ENCODE measurements around the gene HDAC4.
A peak's percentile ranks its signal among the peaks of the same experiment; 100 is the strongest.

Gene HDAC4

DNA sequence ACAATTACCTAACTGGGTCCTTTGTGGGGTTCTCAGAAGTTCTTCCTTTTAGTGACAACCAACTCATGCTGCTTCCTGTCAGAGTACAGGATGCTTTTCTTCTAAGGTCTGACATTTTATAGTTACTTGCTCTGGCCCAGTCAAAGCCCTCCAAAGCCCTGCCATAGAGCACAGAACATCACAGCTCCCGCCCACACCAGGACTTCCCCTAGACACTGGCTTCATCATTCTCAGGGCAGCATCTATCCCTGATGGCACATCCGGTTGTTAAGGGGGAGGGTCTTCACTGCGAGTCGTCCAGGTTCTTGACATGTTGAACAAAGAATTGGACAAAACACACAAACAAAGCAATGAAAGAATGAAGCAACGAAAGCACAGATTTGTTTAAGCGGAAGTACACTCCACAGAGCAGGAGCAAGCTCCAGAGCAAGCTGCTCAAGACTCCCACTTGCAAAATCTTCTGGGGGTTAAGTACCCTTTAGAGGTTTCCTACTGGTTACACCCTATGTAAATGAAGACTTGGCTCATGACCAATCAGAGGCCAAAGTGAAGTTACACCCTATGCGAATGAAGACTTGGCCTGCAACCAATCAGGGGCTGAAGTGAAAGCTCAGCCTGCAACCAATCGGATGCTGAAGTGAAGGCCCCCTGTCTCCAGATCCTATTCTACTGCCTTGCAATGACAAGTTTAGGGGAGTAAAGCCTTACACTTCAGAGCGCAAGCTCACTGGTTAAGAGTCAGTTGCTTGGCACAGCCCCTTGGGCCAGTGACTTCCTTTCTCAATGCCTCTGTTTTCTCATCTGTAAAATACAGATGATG is 79.0 kb downstream of the HDAC4 start:
- TF ChIP-seq, protein P1, sequence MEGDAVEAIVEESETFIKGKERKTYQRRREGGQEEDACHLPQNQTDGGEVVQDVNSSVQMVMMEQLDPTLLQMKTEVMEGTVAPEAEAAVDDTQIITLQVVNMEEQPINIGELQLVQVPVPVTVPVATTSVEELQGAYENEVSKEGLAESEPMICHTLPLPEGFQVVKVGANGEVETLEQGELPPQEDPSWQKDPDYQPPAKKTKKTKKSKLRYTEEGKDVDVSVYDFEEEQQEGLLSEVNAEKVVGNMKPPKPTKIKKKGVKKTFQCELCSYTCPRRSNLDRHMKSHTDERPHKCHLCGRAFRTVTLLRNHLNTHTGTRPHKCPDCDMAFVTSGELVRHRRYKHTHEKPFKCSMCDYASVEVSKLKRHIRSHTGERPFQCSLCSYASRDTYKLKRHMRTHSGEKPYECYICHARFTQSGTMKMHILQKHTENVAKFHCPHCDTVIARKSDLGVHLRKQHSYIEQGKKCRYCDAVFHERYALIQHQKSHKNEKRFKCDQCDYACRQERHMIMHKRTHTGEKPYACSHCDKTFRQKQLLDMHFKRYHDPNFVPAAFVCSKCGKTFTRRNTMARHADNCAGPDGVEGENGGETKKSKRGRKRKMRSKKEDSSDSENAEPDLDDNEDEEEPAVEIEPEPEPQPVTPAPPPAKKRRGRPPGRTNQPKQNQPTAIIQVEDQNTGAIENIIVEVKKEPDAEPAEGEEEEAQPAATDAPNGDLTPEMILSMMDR (IDR thresholded peaks at IDR 0.05; ENCODE audit: insufficient read depth, low read depth, low read length, missing control alignments) = no peak
- no peak overlapping the region for H3K4me3 ChIP-seq (ENCODE audit: low read depth, low read length)
- no peak for DNase-seq (ENCODE audit: low read depth)

DNA sequence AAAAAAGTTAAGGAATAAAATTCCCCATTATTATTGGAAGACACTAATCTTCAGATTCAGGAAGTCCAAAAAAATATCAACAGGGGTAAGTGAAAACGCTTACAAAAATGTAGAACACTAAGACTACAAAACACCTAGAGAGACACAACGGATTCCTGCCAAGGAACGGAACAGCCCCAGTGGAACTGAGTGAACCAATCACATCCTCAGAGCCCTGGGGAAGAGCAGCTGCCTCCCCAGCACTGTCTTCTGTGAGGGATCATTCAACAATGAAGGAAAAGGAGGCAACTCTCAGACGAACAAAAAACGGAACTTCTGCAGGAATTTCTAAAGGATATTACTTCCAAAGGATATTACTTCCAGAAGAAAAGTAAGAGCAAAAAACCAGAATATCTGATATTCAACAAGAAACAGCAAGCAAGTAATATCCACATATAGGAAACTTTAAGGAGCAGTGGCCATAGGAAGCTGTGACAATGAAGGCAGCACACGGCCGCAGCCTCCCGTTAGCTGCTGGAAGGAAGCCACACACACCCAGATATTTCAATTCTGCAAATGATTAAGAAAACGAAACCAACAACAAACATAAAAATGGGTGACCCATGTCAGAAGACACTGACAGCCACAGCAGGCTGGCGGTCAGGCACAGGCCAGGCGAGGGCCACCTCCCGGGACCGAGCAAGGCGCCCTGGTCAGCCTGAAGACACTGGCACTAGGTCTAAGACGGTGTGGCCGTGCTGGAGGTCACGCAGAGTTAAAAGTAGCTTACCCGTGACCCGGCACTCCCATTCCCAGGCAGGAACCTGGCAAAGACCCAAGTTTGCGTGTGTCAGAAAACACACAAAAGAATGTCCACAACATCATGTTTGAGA is 81.8 kb downstream of the HDAC4 start:
- TF ChIP-seq, protein P1 (IDR thresholded peaks at IDR 0.05; ENCODE audit: insufficient read depth, low read depth, low read length, missing control alignments) = no peak
- no peak overlapping the region for H3K4me3 ChIP-seq (ENCODE audit: low read depth, low read length)
- no peak for DNase-seq (ENCODE audit: low read depth)

DNA sequence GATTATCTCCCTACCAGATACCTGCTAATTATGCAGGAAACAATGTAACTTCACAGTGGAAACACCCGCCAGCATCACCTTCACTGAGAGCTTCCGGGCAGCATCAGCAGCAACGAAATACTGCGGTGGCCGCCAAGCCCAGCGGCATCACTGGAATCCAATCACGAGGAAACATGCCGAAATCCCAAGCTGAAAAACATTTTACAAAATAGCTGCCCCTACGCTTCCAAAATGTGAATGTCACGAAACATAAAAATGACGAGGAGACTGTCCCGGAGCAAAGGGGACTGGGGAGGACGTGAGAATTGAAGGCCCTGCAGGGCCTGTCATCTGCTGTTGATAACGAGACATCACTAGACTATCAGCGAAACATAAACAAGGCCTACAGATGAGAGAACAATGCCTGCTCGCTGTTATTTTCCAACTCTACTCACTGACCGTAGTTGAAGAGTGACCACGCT is 82.6 kb downstream of the HDAC4 start:
- TF ChIP-seq, protein P1 (IDR thresholded peaks at IDR 0.05; ENCODE audit: insufficient read depth, low read depth, low read length, missing control alignments) = no peak
- DNase-seq (ENCODE audit: low read depth) = no peak
- no peak overlapping the region for H3K4me3 ChIP-seq (ENCODE audit: low read depth, low read length)

DNA sequence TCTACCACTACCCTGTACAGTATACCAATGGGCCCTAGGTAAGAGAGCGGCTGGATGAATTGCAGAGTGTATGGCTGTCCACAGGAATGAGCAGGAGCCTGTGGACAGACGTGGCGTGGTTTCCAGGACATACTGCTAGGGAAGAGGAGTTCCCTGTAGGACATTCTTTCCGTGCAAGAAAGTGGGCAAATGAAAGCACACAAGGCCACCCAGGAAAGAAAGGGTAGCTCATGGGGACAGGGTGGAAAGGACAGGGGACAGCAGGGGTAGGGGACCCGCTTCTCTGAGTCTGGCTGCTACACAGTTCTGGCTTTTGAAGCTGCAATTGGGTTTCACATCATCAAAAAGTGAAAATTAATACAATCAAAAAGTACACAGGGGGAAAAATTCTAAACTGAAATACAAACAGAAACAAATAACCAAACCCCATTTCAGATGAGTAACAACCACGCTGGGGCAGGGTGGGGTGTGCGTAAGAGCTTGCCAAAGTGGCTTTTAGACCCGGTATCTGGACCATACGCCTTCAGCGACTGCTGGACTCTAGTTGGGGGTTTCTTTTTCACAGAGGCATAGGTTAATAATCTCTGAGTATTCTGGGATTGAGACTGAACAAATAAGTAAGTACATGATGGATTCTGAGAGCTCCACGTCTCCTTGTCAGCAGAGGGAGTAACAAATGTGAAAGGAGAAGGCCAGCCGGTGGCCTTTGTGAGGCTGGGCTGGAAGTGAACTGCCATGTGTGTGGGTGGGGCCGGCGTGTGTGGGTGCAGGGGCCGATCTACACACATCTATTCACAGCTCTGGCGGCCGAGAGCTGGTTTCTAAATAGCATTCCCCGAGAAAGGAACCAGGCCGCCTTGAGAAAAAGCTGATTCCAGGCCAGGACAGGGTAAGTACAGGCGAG is 84.0 kb downstream of the HDAC4 start:
- no peak overlapping the region for H3K4me3 ChIP-seq (ENCODE audit: low read depth, low read length)
- TF ChIP-seq, protein P1 (IDR thresholded peaks at IDR 0.05; ENCODE audit: insufficient read depth, low read depth, low read length, missing control alignments) = no peak
- no peak for DNase-seq (ENCODE audit: low read depth)

DNA sequence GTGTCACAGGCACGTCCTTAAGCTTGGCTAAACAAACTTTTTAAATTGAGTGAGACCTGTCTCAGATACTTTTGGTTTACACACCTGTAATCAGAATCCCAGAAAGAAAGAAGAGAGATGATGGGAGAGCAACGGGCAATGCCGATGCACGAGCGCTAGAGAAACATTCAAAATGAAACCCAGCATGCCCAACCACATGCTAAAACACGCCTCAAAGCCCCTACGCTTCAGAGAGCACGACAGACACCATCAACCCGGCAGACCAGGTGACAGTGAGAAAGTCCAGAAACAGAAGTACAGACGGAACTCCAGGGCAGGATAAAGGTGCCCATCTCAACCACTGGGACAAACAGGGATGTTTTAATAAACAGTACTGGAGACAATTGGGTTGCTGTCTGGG is 85.5 kb downstream of the HDAC4 start:
- peak; percentile 56 for DNase-seq (ENCODE audit: low read depth)
- TF ChIP-seq, protein P1 (IDR thresholded peaks at IDR 0.05; ENCODE audit: insufficient read depth, low read depth, low read length, missing control alignments) = no peak
- H3K4me3 ChIP-seq (ENCODE audit: low read depth, low read length) = no peak overlapping the region

DNA sequence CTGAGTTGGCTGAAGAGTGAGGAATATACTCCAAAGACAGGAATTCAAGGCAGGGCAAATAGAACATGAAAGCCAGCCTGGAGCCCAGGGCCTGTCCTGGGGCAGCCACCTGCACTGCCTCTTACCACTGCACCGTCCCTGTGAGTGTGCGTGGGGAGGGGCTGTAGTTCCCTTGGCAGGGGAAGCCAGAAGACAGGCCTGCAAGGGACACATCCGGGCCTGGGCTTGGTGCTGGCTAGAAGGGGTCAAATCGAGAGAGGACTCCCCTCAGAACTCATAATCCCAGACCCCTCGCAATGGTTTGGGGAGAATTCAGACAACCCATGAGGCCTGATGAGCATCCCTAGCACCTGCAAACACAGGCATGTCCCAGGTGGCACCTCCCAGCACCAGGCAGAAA is 87.0 kb downstream of the HDAC4 start:
- TF ChIP-seq, protein P1 (IDR thresholded peaks at IDR 0.05; ENCODE audit: insufficient read depth, low read depth, low read length, missing control alignments) = no peak
- H3K4me3 ChIP-seq (ENCODE audit: low read depth, low read length) = no peak overlapping the region

More for the DNA sequence above, 87.0 kb downstream of the HDAC4 start:
- DNase-seq (ENCODE audit: low read depth) = no peak

All from GM12865 (cell line).